ENCODE measurements around the gene MAPK6.
"Not testable (repeated sequence)": the region's sequence is repeated elsewhere in the genome, so short reads cannot be mapped to it uniquely, and the experiment has no call there.

DNA sequence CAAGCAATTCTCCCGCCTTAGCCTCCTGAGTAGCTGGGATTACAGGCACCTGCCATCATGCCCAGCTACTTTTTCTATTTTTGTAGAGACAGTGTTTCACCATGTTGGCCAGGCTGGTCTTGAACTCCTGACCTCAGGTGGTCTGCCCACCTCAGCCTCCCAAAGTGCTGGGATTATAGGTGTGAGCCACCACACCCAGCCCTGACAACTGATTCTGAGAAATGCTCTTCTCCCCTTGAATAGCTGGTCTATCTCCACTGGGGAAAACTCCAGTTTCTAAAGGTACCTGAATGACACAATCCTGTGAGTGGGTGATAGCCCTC is 64.0 kb downstream of the MAPK6 start:
- TF ChIP-seq, protein P1, sequence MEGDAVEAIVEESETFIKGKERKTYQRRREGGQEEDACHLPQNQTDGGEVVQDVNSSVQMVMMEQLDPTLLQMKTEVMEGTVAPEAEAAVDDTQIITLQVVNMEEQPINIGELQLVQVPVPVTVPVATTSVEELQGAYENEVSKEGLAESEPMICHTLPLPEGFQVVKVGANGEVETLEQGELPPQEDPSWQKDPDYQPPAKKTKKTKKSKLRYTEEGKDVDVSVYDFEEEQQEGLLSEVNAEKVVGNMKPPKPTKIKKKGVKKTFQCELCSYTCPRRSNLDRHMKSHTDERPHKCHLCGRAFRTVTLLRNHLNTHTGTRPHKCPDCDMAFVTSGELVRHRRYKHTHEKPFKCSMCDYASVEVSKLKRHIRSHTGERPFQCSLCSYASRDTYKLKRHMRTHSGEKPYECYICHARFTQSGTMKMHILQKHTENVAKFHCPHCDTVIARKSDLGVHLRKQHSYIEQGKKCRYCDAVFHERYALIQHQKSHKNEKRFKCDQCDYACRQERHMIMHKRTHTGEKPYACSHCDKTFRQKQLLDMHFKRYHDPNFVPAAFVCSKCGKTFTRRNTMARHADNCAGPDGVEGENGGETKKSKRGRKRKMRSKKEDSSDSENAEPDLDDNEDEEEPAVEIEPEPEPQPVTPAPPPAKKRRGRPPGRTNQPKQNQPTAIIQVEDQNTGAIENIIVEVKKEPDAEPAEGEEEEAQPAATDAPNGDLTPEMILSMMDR (IDR thresholded peaks at IDR 0.05): not testable (repeated sequence)
- not testable (repeated sequence) for TF ChIP-seq POLR2A (IDR thresholded peaks at IDR 0.05; ENCODE audit: low read depth)

Measured in esophagus muscularis mucosa (tissue), 3 donors.